Liver (tissue), 9 donors: ENCODE measurements around the gene SORBS2. TPM values are rescaled to one million over a fixed set of nuclear protein-coding genes. Genes with fewer than 3 reads are reported as not detected.

Experiments
- DNase-seq: peaks from one replicate; pipeline ENCODE4 v3.0.0-alpha.2; 2017; ENCODE audit warnings: low spot score
- H3K27ac ChIP-seq, 2 donors: one replicate each; pipeline ENCODE4 v1.7.0; 2013; ENCODE audit warnings: inconsistent platforms in 2 of 2, low read length in 2 of 2, control low read depth in 1 of 2, low read depth in 1 of 2, mild to moderate bottlenecking in 1 of 2
- H3K27me3 ChIP-seq, 4 donors: one replicate each; pipeline versions ENCODE4 v1.6.1 to v1.7.0; 2013; ENCODE audit warnings: low read length in 3 of 4, inconsistent platforms in 1 of 4, mild to moderate bottlenecking in 1 of 4, moderate library complexity in 1 of 4; ENCODE audit not compliant: control insufficient read depth in 4 of 4, insufficient read depth in 4 of 4
- H3K36me3 ChIP-seq, 4 donors: one replicate each; pipeline versions ENCODE4 v1.6.1 to v1.7.0; 2013; ENCODE audit warnings: low read length in 3 of 4, mild to moderate bottlenecking in 3 of 4, low read depth in 1 of 4, moderate library complexity in 1 of 4; ENCODE audit not compliant: control insufficient read depth in 4 of 4, insufficient read depth in 3 of 4
- H3K4me1 ChIP-seq, 4 donors: one replicate each; pipeline versions ENCODE4 v1.6.1 to v1.7.0; 2013; ENCODE audit warnings: low read length in 3 of 4, mild to moderate bottlenecking in 3 of 4, moderate library complexity in 1 of 4; ENCODE audit not compliant: control insufficient read depth in 4 of 4, insufficient read depth in 4 of 4
- H3K4me3 ChIP-seq, 3 donors: one replicate each; pipeline versions ENCODE4 v1.6.1 to v1.7.0; 2013; ENCODE audit warnings: low read length in 3 of 3, control low read depth in 1 of 3, low read depth in 1 of 3, mild to moderate bottlenecking in 1 of 3
- H3K9ac ChIP-seq, 2 donors: one replicate each; pipeline ENCODE4 v1.7.0; 2013; ENCODE audit warnings: low read length in 2 of 2, mild to moderate bottlenecking in 2 of 2, moderate library complexity in 2 of 2, control low read depth in 1 of 2, low read depth in 1 of 2
- H3K9me3 ChIP-seq, 4 donors: one replicate each; pipeline versions ENCODE4 v1.6.1 to v1.7.0; 2013; ENCODE audit warnings: low read length in 3 of 4; ENCODE audit not compliant: control insufficient read depth in 4 of 4
- EGR1 ChIP-seq, 2 donors: IDR thresholded peaks; 2 replicates each; pipeline ENCODE4 v1.6.1; 2016 to 2018; ENCODE audit warnings: antibody characterized with exemption in 2 of 2, low read depth in 2 of 2
- FOXA1 ChIP-seq: IDR thresholded peaks from 2 replicates; pipeline ENCODE4 v1.6.1; 2016; ENCODE audit warnings: antibody characterized with exemption
- FOXA2 ChIP-seq: IDR thresholded peaks from 2 replicates; pipeline ENCODE4 v1.6.1; 2016; ENCODE audit warnings: antibody characterized with exemption
- GABPA ChIP-seq, 2 donors: IDR thresholded peaks in 1 of 2; conservative IDR thresholded peaks in 1 of 2; 2 replicates each; pipeline ENCODE4 v1.6.1; 2016; ENCODE audit warnings: antibody characterized with exemption in 2 of 2, mild to moderate bottlenecking in 1 of 2, moderate library complexity in 1 of 2
- HNF4A ChIP-seq, 2 donors: conservative IDR thresholded peaks; 2 replicates each; pipeline ENCODE4 v1.6.1; 2016; ENCODE audit warnings: antibody characterized with exemption in 2 of 2, mild to moderate bottlenecking in 2 of 2
- HNF4G ChIP-seq: IDR thresholded peaks from 2 replicates; pipeline ENCODE4 v1.6.1; 2016; ENCODE audit warnings: antibody characterized with exemption
- JUND ChIP-seq, 2 donors: IDR thresholded peaks; 2 replicates each; pipeline ENCODE4 v1.6.1; 2016; ENCODE audit warnings: antibody characterized with exemption in 2 of 2
- NR2F2 ChIP-seq: IDR thresholded peaks from 2 replicates; pipeline ENCODE4 v1.6.1; 2016; ENCODE audit warnings: antibody characterized with exemption
- RAD21 ChIP-seq, 2 donors: IDR thresholded peaks; 2 replicates each; pipeline ENCODE4 v1.6.1; 2016; ENCODE audit warnings: antibody characterized with exemption in 2 of 2, mild to moderate bottlenecking in 2 of 2
- RXRA ChIP-seq, 2 donors: IDR thresholded peaks; 2 replicates each; pipeline ENCODE4 v1.6.1; 2017 to 2018; ENCODE audit warnings: antibody characterized with exemption in 2 of 2, mild to moderate bottlenecking in 1 of 2
- SP1 ChIP-seq: IDR thresholded peaks from 2 replicates; pipeline ENCODE4 v1.6.1; 2018; ENCODE audit warnings: antibody characterized with exemption, mild to moderate bottlenecking
- TAF1 ChIP-seq: conservative IDR thresholded peaks from 2 replicates; pipeline ENCODE4 v1.6.1; 2016; ENCODE audit warnings: antibody characterized with exemption, mild to moderate bottlenecking
- YY1 ChIP-seq: IDR thresholded peaks from 2 replicates; pipeline ENCODE4 v1.6.1; 2016; ENCODE audit warnings: antibody characterized with exemption, mild to moderate bottlenecking
- WGBS: extraction: QIAGEN DNeasy Blood & Tissue Kit; methylation state at CpG from one replicate; pipeline ENCODE4 v1.1.7; 2013; 5-methylcytosine and 5-hydroxymethylcytosine counted together
- polyA plus RNA-seq, 2 donors: library from polyadenylated mRNA; stranded (reverse) in 1 of 2; unstranded in 1 of 2; fragments of 200-250 nt in 1 of 2; fragments of >200 nt in 1 of 2; fragmentation: Nextera tagmentation in 1 of 2; extraction: Ambion mirVana in 1 of 2; gene quantifications; one replicate each; pipeline versions ENCODE4 v1.2.1 to v1.2.3, GENCODE V29; 2013 to 2015
- total RNA-seq, 2 donors: library from RNA; depleted of rRNA; stranded (reverse); fragments of >200 nt; gene quantifications; one replicate each; pipeline ENCODE4 v1.2.3, GENCODE V29; 2014
- TF ChIP-seq, protein P1 (sequence below): IDR thresholded peaks from 2 replicates; pipeline ENCODE4 v1.6.1; 2016; ENCODE audit warnings: antibody characterized with exemption
- TF ChIP-seq, protein P2 (sequence below): IDR thresholded peaks from 2 replicates; pipeline ENCODE4 v1.6.1; 2016; ENCODE audit warnings: antibody characterized with exemption
- TF ChIP-seq, protein P3 (sequence below): IDR thresholded peaks from 2 replicates; pipeline ENCODE4 v1.6.1; 2016; ENCODE audit warnings: antibody characterized with exemption, mild to moderate bottlenecking
- TF ChIP-seq, protein P4 (sequence below): IDR thresholded peaks from 2 replicates; pipeline ENCODE4 v1.6.1; 2016; ENCODE audit warnings: antibody characterized with exemption
- TF ChIP-seq, protein P5 (sequence below): fragments of 150-350 bp; IDR thresholded peaks from 2 replicates; pipeline ENCODE4 v1.5.1; 2017; ENCODE audit warnings: improper control_type of control experiment, low read depth, low read length; ENCODE audit not compliant: missing input control
- donor health status: healthy.
- donor health status: healthy.
- donor health status: healthy.
- donor health status: healthy.
- donor health status: healthy.

The SORBS2 gene
- total and polyA plus RNA-seq, 4 donors: 23.3 to 136 (median 59.6) TPM

DNA sequence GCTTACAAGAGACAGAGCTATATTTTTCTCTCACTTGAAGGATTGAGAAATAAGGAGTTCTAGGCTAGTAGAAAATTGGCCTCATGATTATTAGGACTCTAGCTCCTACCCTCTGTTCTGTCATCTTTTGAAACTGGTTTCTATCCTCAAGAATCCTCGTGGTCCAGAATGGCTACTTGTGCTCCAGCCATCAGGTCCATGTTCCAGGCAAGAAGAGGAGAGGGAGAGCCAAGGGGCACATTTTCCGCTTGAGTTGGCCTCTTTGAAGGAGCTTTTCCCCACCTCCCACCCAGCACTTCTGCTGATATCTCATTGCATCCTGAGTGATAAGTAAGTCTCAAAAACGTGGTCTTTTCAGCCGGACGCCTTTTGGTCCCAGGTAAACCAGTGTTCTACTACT is 7.2 kb upstream of the SORBS2 start (continued):
- TF ChIP-seq, protein P1, sequence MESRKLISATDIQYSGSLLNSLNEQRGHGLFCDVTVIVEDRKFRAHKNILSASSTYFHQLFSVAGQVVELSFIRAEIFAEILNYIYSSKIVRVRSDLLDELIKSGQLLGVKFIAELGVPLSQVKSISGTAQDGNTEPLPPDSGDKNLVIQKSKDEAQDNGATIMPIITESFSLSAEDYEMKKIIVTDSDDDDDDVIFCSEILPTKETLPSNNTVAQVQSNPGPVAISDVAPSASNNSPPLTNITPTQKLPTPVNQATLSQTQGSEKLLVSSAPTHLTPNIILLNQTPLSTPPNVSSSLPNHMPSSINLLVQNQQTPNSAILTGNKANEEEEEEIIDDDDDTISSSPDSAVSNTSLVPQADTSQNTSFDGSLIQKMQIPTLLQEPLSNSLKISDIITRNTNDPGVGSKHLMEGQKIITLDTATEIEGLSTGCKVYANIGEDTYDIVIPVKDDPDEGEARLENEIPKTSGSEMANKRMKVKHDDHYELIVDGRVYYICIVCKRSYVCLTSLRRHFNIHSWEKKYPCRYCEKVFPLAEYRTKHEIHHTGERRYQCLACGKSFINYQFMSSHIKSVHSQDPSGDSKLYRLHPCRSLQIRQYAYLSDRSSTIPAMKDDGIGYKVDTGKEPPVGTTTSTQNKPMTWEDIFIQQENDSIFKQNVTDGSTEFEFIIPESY: no peak
- no peak for TF ChIP-seq JUND (IDR thresholded peaks at IDR 0.05)
- no peak for TF ChIP-seq HNF4G
- no peak for TF ChIP-seq YY1
- TF ChIP-seq RXRA (IDR thresholded peaks at IDR 0.05): no peak
- no peak for TF ChIP-seq GABPA (IDR thresholded peaks at IDR 0.05 in 1 of 2, conservative IDR thresholded peaks at IDR 0.05 in 1 of 2)
- TF ChIP-seq HNF4A (conservative IDR thresholded peaks at IDR 0.05): no peak
- no peak for TF ChIP-seq FOXA2
- TF ChIP-seq EGR1 (IDR thresholded peaks at IDR 0.05; ENCODE audit: low read depth in 2 of 2): no peak
- TF ChIP-seq FOXA1: no peak
- TF ChIP-seq TAF1: no peak

DNA sequence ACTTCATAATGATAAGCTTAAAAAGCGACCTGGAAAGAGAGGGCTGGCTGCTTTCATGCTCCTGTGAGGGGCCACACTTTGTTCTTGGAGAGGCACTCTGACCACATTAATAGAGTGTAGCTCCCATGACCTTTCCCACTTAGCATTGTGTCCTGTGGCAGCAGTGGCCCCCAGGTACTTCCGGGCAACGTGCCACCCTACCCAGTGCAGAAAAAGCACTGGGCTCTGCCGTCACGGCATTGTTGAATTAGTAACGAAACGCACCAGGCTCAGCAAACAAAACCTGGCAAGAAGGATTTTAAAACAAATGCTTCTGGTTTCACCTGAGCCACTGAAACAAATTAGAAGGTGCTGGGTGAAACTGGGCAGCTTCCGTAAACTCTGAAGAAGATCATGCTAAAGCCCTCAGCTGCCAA is 5.4 kb upstream of the SORBS2 start:
- no peaks in the 10 kb centered on the region for H3K36me3 ChIP-seq
- TF ChIP-seq, protein P2, sequence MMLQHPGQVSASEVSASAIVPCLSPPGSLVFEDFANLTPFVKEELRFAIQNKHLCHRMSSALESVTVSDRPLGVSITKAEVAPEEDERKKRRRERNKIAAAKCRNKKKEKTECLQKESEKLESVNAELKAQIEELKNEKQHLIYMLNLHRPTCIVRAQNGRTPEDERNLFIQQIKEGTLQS: no peak
- TF ChIP-seq, protein P3, sequence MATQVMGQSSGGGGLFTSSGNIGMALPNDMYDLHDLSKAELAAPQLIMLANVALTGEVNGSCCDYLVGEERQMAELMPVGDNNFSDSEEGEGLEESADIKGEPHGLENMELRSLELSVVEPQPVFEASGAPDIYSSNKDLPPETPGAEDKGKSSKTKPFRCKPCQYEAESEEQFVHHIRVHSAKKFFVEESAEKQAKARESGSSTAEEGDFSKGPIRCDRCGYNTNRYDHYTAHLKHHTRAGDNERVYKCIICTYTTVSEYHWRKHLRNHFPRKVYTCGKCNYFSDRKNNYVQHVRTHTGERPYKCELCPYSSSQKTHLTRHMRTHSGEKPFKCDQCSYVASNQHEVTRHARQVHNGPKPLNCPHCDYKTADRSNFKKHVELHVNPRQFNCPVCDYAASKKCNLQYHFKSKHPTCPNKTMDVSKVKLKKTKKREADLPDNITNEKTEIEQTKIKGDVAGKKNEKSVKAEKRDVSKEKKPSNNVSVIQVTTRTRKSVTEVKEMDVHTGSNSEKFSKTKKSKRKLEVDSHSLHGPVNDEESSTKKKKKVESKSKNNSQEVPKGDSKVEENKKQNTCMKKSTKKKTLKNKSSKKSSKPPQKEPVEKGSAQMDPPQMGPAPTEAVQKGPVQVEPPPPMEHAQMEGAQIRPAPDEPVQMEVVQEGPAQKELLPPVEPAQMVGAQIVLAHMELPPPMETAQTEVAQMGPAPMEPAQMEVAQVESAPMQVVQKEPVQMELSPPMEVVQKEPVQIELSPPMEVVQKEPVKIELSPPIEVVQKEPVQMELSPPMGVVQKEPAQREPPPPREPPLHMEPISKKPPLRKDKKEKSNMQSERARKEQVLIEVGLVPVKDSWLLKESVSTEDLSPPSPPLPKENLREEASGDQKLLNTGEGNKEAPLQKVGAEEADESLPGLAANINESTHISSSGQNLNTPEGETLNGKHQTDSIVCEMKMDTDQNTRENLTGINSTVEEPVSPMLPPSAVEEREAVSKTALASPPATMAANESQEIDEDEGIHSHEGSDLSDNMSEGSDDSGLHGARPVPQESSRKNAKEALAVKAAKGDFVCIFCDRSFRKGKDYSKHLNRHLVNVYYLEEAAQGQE: peak; percentile 89
- TF ChIP-seq, protein P4, sequence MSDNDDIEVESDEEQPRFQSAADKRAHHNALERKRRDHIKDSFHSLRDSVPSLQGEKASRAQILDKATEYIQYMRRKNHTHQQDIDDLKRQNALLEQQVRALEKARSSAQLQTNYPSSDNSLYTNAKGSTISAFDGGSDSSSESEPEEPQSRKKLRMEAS: peak; percentile 40
- TF ChIP-seq RAD21 (IDR thresholded peaks at IDR 0.05): peak; percentile 59 to 66
- TF ChIP-seq, protein P5, sequence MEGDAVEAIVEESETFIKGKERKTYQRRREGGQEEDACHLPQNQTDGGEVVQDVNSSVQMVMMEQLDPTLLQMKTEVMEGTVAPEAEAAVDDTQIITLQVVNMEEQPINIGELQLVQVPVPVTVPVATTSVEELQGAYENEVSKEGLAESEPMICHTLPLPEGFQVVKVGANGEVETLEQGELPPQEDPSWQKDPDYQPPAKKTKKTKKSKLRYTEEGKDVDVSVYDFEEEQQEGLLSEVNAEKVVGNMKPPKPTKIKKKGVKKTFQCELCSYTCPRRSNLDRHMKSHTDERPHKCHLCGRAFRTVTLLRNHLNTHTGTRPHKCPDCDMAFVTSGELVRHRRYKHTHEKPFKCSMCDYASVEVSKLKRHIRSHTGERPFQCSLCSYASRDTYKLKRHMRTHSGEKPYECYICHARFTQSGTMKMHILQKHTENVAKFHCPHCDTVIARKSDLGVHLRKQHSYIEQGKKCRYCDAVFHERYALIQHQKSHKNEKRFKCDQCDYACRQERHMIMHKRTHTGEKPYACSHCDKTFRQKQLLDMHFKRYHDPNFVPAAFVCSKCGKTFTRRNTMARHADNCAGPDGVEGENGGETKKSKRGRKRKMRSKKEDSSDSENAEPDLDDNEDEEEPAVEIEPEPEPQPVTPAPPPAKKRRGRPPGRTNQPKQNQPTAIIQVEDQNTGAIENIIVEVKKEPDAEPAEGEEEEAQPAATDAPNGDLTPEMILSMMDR: no peak
- TF ChIP-seq EGR1 (IDR thresholded peaks at IDR 0.05; ENCODE audit: low read depth in 2 of 2): no peak
- no peak for TF ChIP-seq TAF1
- TF ChIP-seq JUND (IDR thresholded peaks at IDR 0.05): peak in 1 of 2 donors; percentile 63
- TF ChIP-seq RXRA (IDR thresholded peaks at IDR 0.05): peak; percentile 70 to 88
- no peak for TF ChIP-seq NR2F2
- peak; percentile 77 for TF ChIP-seq SP1
- peak; percentile 62 to 75 for TF ChIP-seq HNF4A (conservative IDR thresholded peaks at IDR 0.05)
- peak; percentile 3 for TF ChIP-seq HNF4G
- peak; percentile 70 for TF ChIP-seq FOXA2
- TF ChIP-seq, protein P1: no peak
- TF ChIP-seq YY1: peak; percentile 85
- TF ChIP-seq GABPA (IDR thresholded peaks at IDR 0.05 in 1 of 2, conservative IDR thresholded peaks at IDR 0.05 in 1 of 2): peak; percentile 32 to 75
- peak; percentile 73 for TF ChIP-seq FOXA1
- H3K9ac ChIP-seq: peak overlapping the region in 1 of 2 donors; percentile 45
- WGBS: 28% methylated on average over 8 of the region's 8 CpGs
- no peak for DNase-seq
- H3K9me3 ChIP-seq: no peaks in the 10 kb centered on the region
- no peak overlapping the region for H3K4me3 ChIP-seq
- peak overlapping the region; percentile 59 to 61 for H3K27ac ChIP-seq
- H3K27me3 ChIP-seq: no peaks in the 10 kb centered on the region
- H3K4me1 ChIP-seq: peaks cover 4 to 37% (median 17%) of the 10 kb centered on the region in 4 donors
